Lung (tissue), 12 donors: ENCODE measurements around the gene NFKB1. TPM values are rescaled to one million over a fixed set of nuclear protein-coding genes. Genes with fewer than 3 reads are reported as not detected.

Source experiments
- ATAC-seq: fragments of 200-7000 bp; cut with Tn5 transposase; one replicate; pipeline ENCODE4 v1.9.1; 2020; ENCODE audit warnings: moderate number of reproducible peaks; ENCODE audit not compliant: insufficient read depth, low FRiP score
- DNase-seq, 3 donors: peaks; one replicate each; pipeline ENCODE4 v3.0.0-alpha.2; 2013 to 2017
- H3K27ac ChIP-seq, 2 donors: one replicate each; pipeline ENCODE4 v1.5.1; 2013; ENCODE audit warnings: mild to moderate bottlenecking in 2 of 2, moderate library complexity in 2 of 2, control low read depth in 1 of 2, inconsistent platforms in 1 of 2, low read depth in 1 of 2, low read length in 1 of 2
- H3K27me3 ChIP-seq, 3 donors: one replicate each; pipeline ENCODE4 v1.5.1; 2013; ENCODE audit warnings: low read length in 2 of 3; ENCODE audit not compliant: control insufficient read depth in 3 of 3, insufficient read depth in 3 of 3
- H3K36me3 ChIP-seq, 4 donors: one replicate each; pipeline ENCODE4 v1.5.1; 2013; ENCODE audit warnings: low read length in 4 of 4, mild to moderate bottlenecking in 1 of 4, moderate library complexity in 1 of 4; ENCODE audit not compliant: control insufficient read depth in 4 of 4, insufficient read depth in 4 of 4
- H3K4me1 ChIP-seq, 5 donors: one replicate each; pipeline ENCODE4 v1.5.1; 2013; ENCODE audit warnings: low read length in 5 of 5, mild to moderate bottlenecking in 2 of 5, moderate library complexity in 1 of 5; ENCODE audit not compliant: control insufficient read depth in 5 of 5, insufficient read depth in 5 of 5
- H3K4me3 ChIP-seq: one replicate; pipeline ENCODE4 v1.5.1; 2013; ENCODE audit warnings: mild to moderate bottlenecking, control low read depth, moderate library complexity
- H3K9ac ChIP-seq, 2 donors: one replicate each; pipeline ENCODE4 v1.5.1; 2013; ENCODE audit warnings: low read length in 2 of 2, control low read depth in 1 of 2; ENCODE audit not compliant: insufficient read depth in 1 of 2
- H3K9me3 ChIP-seq, 4 donors: one replicate each; pipeline ENCODE4 v1.5.1; 2013; ENCODE audit warnings: low read length in 3 of 4, mild to moderate bottlenecking in 1 of 4, moderate library complexity in 1 of 4; ENCODE audit not compliant: control insufficient read depth in 4 of 4, insufficient read depth in 3 of 4
- CTCF ChIP-seq: IDR thresholded peaks from 2 replicates; pipeline ENCODE4 v1.5.1; 2012; ENCODE audit warnings: mild to moderate bottlenecking; ENCODE audit errors: control extremely low read depth, extremely low read depth
- WGBS, 2 donors: extraction: QIAGEN DNeasy Blood & Tissue Kit; methylation state at CpG; one replicate each; pipeline ENCODE4 v1.1.7; 2013; 5-methylcytosine and 5-hydroxymethylcytosine counted together
- polyA plus RNA-seq, 2 donors: library from polyadenylated mRNA; stranded (reverse); fragments of 200-250 nt; gene quantifications; one replicate each; pipeline ENCODE4 v1.2.1, GENCODE V29; 2013
- total RNA-seq, 2 donors: library from RNA; depleted of rRNA in 1 of 2; stranded (reverse); fragments of >200 nt in 1 of 2; gene quantifications; one replicate each; pipeline ENCODE4 v1.2.1, GENCODE V29; 2014 to 2021
- donor health status: control.
- donor health status: control.
- donor health status: Bipolar disorder and iron deficiency.
- donor health status: healthy.
- donor health status: DM: yes; HTN: yes; CAD: no.

The NFKB1 gene
- total and polyA plus RNA-seq, 4 donors, result 12.3 to 66.0 (median 56.7) TPM

- Histone ChIP-seq H3K4me1 (peaks cover 0 to 3% (median 0%) of the 10 kb centered on the region in 5 donors), H3K27me3 (no peaks in the 10 kb centered on the region), H3K9ac (no peak overlapping the region), H3K4me3 (no peak overlapping the region), H3K9me3 (no peaks in the 10 kb centered on the region), H3K27ac (peak overlapping the region in 1 of 2 donors; percentile 20), H3K36me3 (peaks cover 8 to 51% (median 31%) of the 10 kb centered on the region in 4 donors)
- DNase-seq, result peak in 1 of 3 donors; percentile 52
- 71 to 79% methylated on average over 1 of the region's 1 CpG for WGBS, 2 donors
- ATAC-seq, result peak; percentile 69
- no peak for TF ChIP-seq CTCF
These were observed 97.1 kb downstream of the NFKB1 start for GRCh38 chr4:102598086-102598761.

GRCh38 chr4:102598762-102599374 is 97.7 kb downstream of the NFKB1 start:
- no peak overlapping the region for H3K9ac ChIP-seq
- TF ChIP-seq CTCF, result no peak
- ATAC-seq (no peak), DNase-seq (no peak)
- no peaks in the 10 kb centered on the region for H3K9me3 ChIP-seq
- peaks cover 8 to 56% (median 33%) of the 10 kb centered on the region in 4 donors for H3K36me3 ChIP-seq
- H3K27me3 ChIP-seq, result no peaks in the 10 kb centered on the region
- peak overlapping the region in 1 of 2 donors; percentile 20 for H3K27ac ChIP-seq
- peaks cover 0 to 3% (median 0%) of the 10 kb centered on the region in 5 donors for H3K4me1 ChIP-seq
- no peak overlapping the region for H3K4me3 ChIP-seq
- 85 to 91% methylated on average over 6 of the region's 6 CpGs for WGBS, 2 donors

- Histone ChIP-seq H3K27me3 (no peaks in the 10 kb centered on the region), H3K9ac (no peak overlapping the region), H3K4me1 (peaks cover 0 to 3% (median 0%) of the 10 kb centered on the region in 5 donors), H3K9me3 (no peaks in the 10 kb centered on the region), H3K36me3 (peaks cover 8 to 55% (median 32%) of the 10 kb centered on the region in 4 donors), H3K27ac (no peak overlapping the region), H3K4me3 (no peak overlapping the region)
- WGBS, 2 donors, result 86 to 91% methylated on average over 4 of the region's 4 CpGs
- ATAC-seq, result no peak
- DNase-seq, result no peak
- TF ChIP-seq CTCF, result no peak
These were observed 98.3 kb downstream of the NFKB1 start for GRCh38 chr4:102599455-102599854.
